Measurements from ENCODE around the gene CHST8.
"Not testable (repeated sequence)": the region's sequence is repeated elsewhere in the genome, so short reads cannot be mapped to it uniquely, and the experiment has no call there.

Gene CHST8

DNA sequence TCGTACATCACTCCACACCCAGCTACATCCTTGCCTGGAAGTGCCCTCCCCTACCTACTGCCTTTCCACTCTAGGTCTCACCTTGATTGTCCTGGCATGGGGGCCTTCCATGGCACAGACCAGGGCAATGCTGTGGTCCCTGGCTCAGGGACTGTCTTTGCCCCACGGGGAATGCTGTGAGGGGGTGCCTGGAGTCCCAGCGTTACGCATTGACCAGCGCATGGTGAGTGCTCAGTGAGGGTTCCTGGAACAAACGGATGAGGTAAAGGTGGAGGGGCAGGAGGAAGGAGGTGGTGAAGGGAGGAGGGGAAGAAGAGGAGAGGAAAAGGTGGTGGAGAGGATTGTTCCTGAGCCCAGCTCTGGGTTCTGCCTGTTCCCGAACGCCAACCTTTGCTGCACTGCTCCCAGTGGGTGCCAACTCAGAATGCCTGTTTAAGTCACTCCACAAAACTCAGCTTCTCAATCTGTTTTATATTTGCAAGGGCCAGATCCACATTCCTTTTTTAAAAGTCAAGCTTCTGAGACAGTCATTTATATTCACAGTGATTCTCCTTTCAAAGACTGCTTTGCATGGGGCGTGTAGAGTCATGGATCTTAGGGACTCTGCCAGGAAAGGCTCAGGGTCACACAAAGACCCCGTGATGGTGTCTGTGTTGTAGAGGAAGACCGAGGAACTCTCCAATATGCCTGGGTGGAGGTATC lies 40.8 kb downstream of the CHST8 start:
- Histone ChIP-seq H3K4me3 (ENCODE audit: low read length) (no peak overlapping the region), H3K9me3 (ENCODE audit: low read length) (no peaks in the 10 kb centered on the region), H3K27me3 (ENCODE audit: insufficient read depth, low read length) (no peaks in the 10 kb centered on the region), H3K4me1 (ENCODE audit: insufficient read depth, low read length) (no peaks in the 10 kb centered on the region), H2AFZ (ENCODE audit: low read depth, low read length) (no peak overlapping the region), H3K36me3 (ENCODE audit: insufficient read depth, low read length) (no peaks in the 10 kb centered on the region)

DNA sequence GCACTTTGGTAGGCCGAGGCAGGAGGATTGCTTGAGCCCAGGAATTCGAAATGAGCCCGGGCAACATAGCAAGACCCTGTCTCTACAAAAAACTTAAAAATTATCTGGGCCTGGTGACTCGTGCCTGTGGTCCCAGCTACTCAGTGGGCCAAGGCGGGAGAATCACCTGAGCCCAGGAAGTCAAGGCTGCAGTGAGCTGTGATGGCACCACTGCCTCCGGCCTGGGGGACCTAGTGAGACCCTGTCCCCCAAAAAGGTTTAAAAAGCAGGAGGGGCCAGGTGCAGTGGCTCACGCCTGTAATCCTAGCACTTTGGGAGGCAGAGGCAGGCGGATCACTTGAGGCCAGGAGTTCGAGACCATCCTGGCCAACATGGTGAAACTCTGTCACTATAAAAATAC lies 41.6 kb downstream of the CHST8 start:
- H2AFZ ChIP-seq (ENCODE audit: low read depth, low read length); H3K9me3 ChIP-seq (ENCODE audit: low read length); H3K36me3 ChIP-seq (ENCODE audit: insufficient read depth, low read length); H3K27me3 ChIP-seq (ENCODE audit: insufficient read depth, low read length); H3K4me3 ChIP-seq (ENCODE audit: low read length); H3K4me1 ChIP-seq (ENCODE audit: insufficient read depth, low read length): not testable (repeated sequence)

- no peaks in the 10 kb centered on the region for H3K4me1 ChIP-seq (ENCODE audit: insufficient read depth, low read length)
- no peak overlapping the region for H3K4me3 ChIP-seq (ENCODE audit: low read length)
- H3K36me3 ChIP-seq (ENCODE audit: insufficient read depth, low read length), result no peaks in the 10 kb centered on the region
Observed at GRCh38 chr19:33664744-33665143, 43.0 kb downstream of the CHST8 start.

GRCh38 chr19:33665776-33666595 lies 44.2 kb downstream of the CHST8 start:
- Histone ChIP-seq H3K4me1 (ENCODE audit: insufficient read depth, low read length) (no peaks in the 10 kb centered on the region), H3K4me3 (ENCODE audit: low read length) (no peak overlapping the region), H3K36me3 (ENCODE audit: insufficient read depth, low read length) (no peaks in the 10 kb centered on the region), H3K9me3 (ENCODE audit: low read length) (no peaks in the 10 kb centered on the region), H3K27me3 (ENCODE audit: insufficient read depth, low read length) (no peaks in the 10 kb centered on the region), H2AFZ (ENCODE audit: low read depth, low read length) (no peak overlapping the region)

More at GRCh38 chr19:33664744-33665143, 43.0 kb downstream of the CHST8 start:
- Histone ChIP-seq H2AFZ (ENCODE audit: low read depth, low read length) (no peak overlapping the region), H3K9me3 (ENCODE audit: low read length) (no peaks in the 10 kb centered on the region), H3K27me3 (ENCODE audit: insufficient read depth, low read length) (no peaks in the 10 kb centered on the region)

- no peak overlapping the region for H3K4me3 ChIP-seq (ENCODE audit: low read length)
Observed at GRCh38 chr19:33667141-33667650, 45.4 kb downstream of the CHST8 start.

DNA sequence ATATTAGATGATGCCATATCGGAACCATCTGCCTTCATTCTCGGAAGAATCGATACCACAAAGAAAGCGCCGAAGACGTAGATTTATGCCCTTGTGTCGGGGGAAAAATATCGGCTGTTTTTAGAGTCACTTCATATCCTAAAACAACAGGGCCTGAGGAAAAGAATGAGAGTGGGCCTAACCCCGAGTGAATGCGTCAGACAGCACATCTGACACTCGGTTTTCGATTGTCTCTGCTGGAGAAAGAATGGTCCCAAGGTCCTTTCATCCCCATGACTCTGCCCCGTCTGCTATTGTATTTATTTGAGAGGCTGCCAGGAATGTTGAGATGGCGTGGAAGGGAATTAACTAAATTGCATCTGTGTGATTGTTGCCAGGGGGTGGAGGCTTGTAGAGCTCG lies 46.1 kb downstream of the CHST8 start:
- Histone ChIP-seq H3K4me3 (ENCODE audit: low read length) (no peak overlapping the region), H3K9me3 (ENCODE audit: low read length) (no peaks in the 10 kb centered on the region)

More at GRCh38 chr19:33667141-33667650, 45.4 kb downstream of the CHST8 start:
- Histone ChIP-seq H3K9me3 (ENCODE audit: low read length) (no peaks in the 10 kb centered on the region), H3K27me3 (ENCODE audit: insufficient read depth, low read length) (no peaks in the 10 kb centered on the region), H3K36me3 (ENCODE audit: insufficient read depth, low read length) (no peaks in the 10 kb centered on the region), H2AFZ (ENCODE audit: low read depth, low read length) (no peak overlapping the region), H3K4me1 (ENCODE audit: insufficient read depth, low read length) (no peaks in the 10 kb centered on the region)

GRCh38 chr19:33668968-33669367 lies 47.2 kb downstream of the CHST8 start:
- Histone ChIP-seq H3K4me3 (ENCODE audit: low read length) (no peak overlapping the region), H2AFZ (ENCODE audit: low read depth, low read length) (no peak overlapping the region), H3K4me1 (ENCODE audit: insufficient read depth, low read length) (no peaks in the 10 kb centered on the region), H3K36me3 (ENCODE audit: insufficient read depth, low read length) (no peaks in the 10 kb centered on the region), H3K9me3 (ENCODE audit: low read length) (no peaks in the 10 kb centered on the region), H3K27me3 (ENCODE audit: insufficient read depth, low read length) (no peaks in the 10 kb centered on the region)

More for the DNA sequence above, 46.1 kb downstream of the CHST8 start:
- no peaks in the 10 kb centered on the region for H3K27me3 ChIP-seq (ENCODE audit: insufficient read depth, low read length)
- H2AFZ ChIP-seq (ENCODE audit: low read depth, low read length), result no peak overlapping the region
- no peaks in the 10 kb centered on the region for H3K4me1 ChIP-seq (ENCODE audit: insufficient read depth, low read length)
- no peaks in the 10 kb centered on the region for H3K36me3 ChIP-seq (ENCODE audit: insufficient read depth, low read length)

DNA sequence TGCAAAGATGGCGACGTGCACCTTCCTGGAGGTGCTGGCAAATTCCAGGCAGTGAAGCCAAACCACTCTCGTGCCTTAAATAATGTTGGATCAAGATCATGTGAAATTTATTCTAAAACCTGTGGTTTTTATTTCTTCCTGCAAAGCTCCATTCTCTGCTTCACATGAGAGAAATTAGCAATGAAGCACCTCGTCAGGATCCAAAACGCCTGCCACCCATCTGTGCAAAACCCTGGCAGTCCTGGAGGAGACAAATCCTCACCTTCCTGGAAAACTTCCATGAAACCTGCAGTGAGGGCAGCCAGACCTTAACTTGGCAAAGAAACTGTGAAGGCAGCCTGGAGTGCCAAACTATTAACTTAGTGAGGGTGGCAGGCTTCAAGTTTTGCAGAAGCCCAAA lies 47.6 kb downstream of the CHST8 start:
- no peaks in the 10 kb centered on the region for H3K9me3 ChIP-seq (ENCODE audit: low read length)
- no peak overlapping the region for H3K4me3 ChIP-seq (ENCODE audit: low read length)
- H3K4me1 ChIP-seq (ENCODE audit: insufficient read depth, low read length), result no peaks in the 10 kb centered on the region
- H2AFZ ChIP-seq (ENCODE audit: low read depth, low read length), result no peak overlapping the region
- no peaks in the 10 kb centered on the region for H3K27me3 ChIP-seq (ENCODE audit: insufficient read depth, low read length)
- no peaks in the 10 kb centered on the region for H3K36me3 ChIP-seq (ENCODE audit: insufficient read depth, low read length)

GRCh38 chr19:33670398-33670797 lies 48.6 kb downstream of the CHST8 start:
- no peak overlapping the region for H3K4me3 ChIP-seq (ENCODE audit: low read length)
- H2AFZ ChIP-seq (ENCODE audit: low read depth, low read length), result no peak overlapping the region
- H3K27me3 ChIP-seq (ENCODE audit: insufficient read depth, low read length), result no peaks in the 10 kb centered on the region
- H3K9me3 ChIP-seq (ENCODE audit: low read length), result no peaks in the 10 kb centered on the region
- no peaks in the 10 kb centered on the region for H3K36me3 ChIP-seq (ENCODE audit: insufficient read depth, low read length)
- H3K4me1 ChIP-seq (ENCODE audit: insufficient read depth, low read length), result no peaks in the 10 kb centered on the region

DNA sequence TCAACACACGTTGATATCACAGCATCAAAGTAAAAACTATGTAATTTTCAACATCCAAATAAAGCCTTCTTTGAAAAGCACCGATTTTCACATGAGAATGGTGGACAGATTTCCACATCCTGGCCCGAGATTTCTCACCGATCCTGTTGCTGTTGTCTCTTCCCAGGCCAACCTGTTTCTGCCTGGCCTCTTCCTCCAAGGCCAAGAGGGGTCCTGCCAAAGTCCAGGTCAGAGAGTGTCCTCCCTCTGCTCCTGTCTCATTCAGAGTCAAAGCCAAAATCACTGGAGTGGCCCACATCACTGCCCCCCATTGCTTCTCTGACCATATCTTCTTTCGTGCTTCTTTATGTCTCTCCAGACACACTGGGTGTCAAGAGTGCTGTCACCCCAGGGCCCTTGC lies 49.5 kb downstream of the CHST8 start:
- Histone ChIP-seq H3K9me3 (ENCODE audit: low read length) (no peaks in the 10 kb centered on the region), H3K4me1 (ENCODE audit: insufficient read depth, low read length) (no peaks in the 10 kb centered on the region), H3K36me3 (ENCODE audit: insufficient read depth, low read length) (no peaks in the 10 kb centered on the region), H3K27me3 (ENCODE audit: insufficient read depth, low read length) (no peaks in the 10 kb centered on the region), H3K4me3 (ENCODE audit: low read length) (no peak overlapping the region), H2AFZ (ENCODE audit: low read depth, low read length) (no peak overlapping the region)

GRCh38 chr19:33673258-33673875 lies 51.6 kb downstream of the CHST8 start:
- H3K36me3 ChIP-seq (ENCODE audit: insufficient read depth, low read length), result no peaks in the 10 kb centered on the region

DNA sequence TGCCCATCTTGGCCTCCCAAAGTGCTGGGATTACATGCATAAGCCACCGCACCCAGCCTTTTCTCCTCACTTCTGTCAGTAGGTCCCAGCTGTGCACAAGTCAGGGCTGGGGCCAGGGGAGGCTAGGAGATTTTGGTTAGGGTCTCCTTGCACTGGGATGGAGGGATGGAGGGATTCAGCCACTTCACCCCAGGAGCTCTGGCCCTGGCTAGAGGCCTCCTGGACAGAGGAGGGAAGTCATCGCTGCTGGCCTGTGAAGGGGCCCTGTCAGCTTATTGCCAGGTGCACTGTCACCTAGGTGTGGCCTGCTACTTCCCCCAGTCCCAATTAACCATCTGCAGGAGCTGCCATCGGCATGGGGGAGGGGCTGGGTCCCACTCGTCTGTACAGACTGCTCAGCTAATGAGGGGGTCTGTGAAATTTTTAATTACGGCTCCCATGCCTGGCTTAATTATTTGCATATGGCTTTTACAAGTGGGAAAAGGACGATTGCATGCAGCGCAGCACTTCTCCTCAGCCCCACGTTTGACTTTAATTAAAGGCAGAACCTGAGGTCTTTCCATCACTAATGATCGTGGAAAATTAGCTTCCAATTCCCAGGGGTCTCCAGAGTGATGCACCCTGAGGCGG lies 52.4 kb downstream of the CHST8 start:
- Histone ChIP-seq H3K4me3 (ENCODE audit: low read length) (no peak overlapping the region), H3K36me3 (ENCODE audit: insufficient read depth, low read length) (no peaks in the 10 kb centered on the region), H2AFZ (ENCODE audit: low read depth, low read length) (no peak overlapping the region)

More at GRCh38 chr19:33673258-33673875, 51.6 kb downstream of the CHST8 start:
- no peak overlapping the region for H2AFZ ChIP-seq (ENCODE audit: low read depth, low read length)
- H3K9me3 ChIP-seq (ENCODE audit: low read length), result no peaks in the 10 kb centered on the region
- no peaks in the 10 kb centered on the region for H3K4me1 ChIP-seq (ENCODE audit: insufficient read depth, low read length)
- H3K4me3 ChIP-seq (ENCODE audit: low read length), result no peak overlapping the region
- H3K27me3 ChIP-seq (ENCODE audit: insufficient read depth, low read length), result peaks cover 3% of the 10 kb centered on the region

More for the DNA sequence above, 52.4 kb downstream of the CHST8 start:
- peaks cover 3% of the 10 kb centered on the region for H3K27me3 ChIP-seq (ENCODE audit: insufficient read depth, low read length)
- H3K9me3 ChIP-seq (ENCODE audit: low read length), result no peaks in the 10 kb centered on the region
- no peaks in the 10 kb centered on the region for H3K4me1 ChIP-seq (ENCODE audit: insufficient read depth, low read length)

Data from neuron (in vitro differentiated cells).